Esophagus muscularis mucosa (tissue), 4 donors: ENCODE measurements around the gene KRTAP10-11. TPM values are rescaled to one million over a fixed set of nuclear protein-coding genes. Genes with fewer than 3 reads are reported as not detected.
A peak's percentile ranks its signal among the peaks of the same experiment; 100 is the strongest.

Source experiments
- DNase-seq: peaks from one replicate; pipeline ENCODE4 v3.0.0-alpha.2; 2017; ENCODE audit errors: extremely low spot score
- H3K27ac ChIP-seq, 4 donors: fragments of 200-600 bp; sonication (generic); replicated peaks in 1 of 4; 1 replicate in 3 of 4; 2 replicates in 1 of 4; pipeline ENCODE4 v1.5.1; 2016 to 2019; ENCODE audit warnings: mild to moderate bottlenecking in 1 of 4
- H3K27me3 ChIP-seq, 4 donors: fragments of 200-600 bp; sonication (generic); one replicate each; pipeline versions ENCODE4 v1.5.1 to v1.6.0; 2016 to 2019
- H3K36me3 ChIP-seq, 4 donors: fragments of 200-600 bp; sonication (generic); one replicate each; pipeline ENCODE4 v1.5.1; 2016 to 2019
- H3K4me1 ChIP-seq, 4 donors: fragments of 200-600 bp; sonication (generic); one replicate each; pipeline ENCODE4 v1.5.1; 2016 to 2019
- H3K4me3 ChIP-seq, 4 donors: fragments of 200-600 bp; sonication (generic); 1 replicate in 2 of 4; 2 replicates in 2 of 4; pipeline ENCODE4 v1.5.1; 2016 to 2019; ENCODE audit warnings: mild to moderate bottlenecking in 4 of 4, moderate library complexity in 1 of 4
- H3K9me3 ChIP-seq, 4 donors: fragments of 200-600 bp; sonication (generic); 1 replicate in 3 of 4; 2 replicates in 1 of 4; pipeline ENCODE4 v1.5.1; 2016 to 2019
- EP300 ChIP-seq: sonication (generic); formaldehyde crosslinking; IDR thresholded peaks from one replicate; pipeline ENCODE4 v1.6.1; 2017; ENCODE audit warnings: antibody characterized with exemption
- POLR2A ChIP-seq: fragments of 450-650 bp; IDR thresholded peaks from one replicate; pipeline ENCODE4 v1.6.1; 2017; ENCODE audit warnings: antibody characterized with exemption, moderate library complexity, mild to moderate bottlenecking, low read depth
- POLR2AphosphoS5 ChIP-seq, 2 donors: sonication (generic); formaldehyde crosslinking; IDR thresholded peaks; one replicate each; pipeline ENCODE4 v1.6.1; 2017; ENCODE audit warnings: antibody characterized with exemption in 2 of 2
- WGBS: methylation state at CpG from one replicate; pipeline ENCODE4 v1.1.5; 2018; 5-methylcytosine and 5-hydroxymethylcytosine counted together
- intact Hi-C: fragments of 100-400 bp; cut with DNase I; formaldehyde crosslinking; loops from one replicate; pipeline ENCODE4 v1.15.1; 2023
- total RNA-seq, 4 donors: library from RNA; depleted of rRNA; stranded (reverse); fragments of >200 nt; gene quantifications; one replicate each; pipeline versions ENCODE4 v1.1.0 to v1.2.1, GENCODE V29; 2016
- TF ChIP-seq, protein P1 (sequence below), 3 experiments: fragments of 200-600 bp in 2 of 3; fragments of 450-650 bp in 1 of 3; sonication (generic) in 2 of 3; IDR thresholded peaks; one replicate each; pipeline ENCODE4 v1.5.1; 2017 to 2019; ENCODE audit warnings: antibody characterized with exemption in 3 of 3, mild to moderate bottlenecking in 2 of 3, moderate library complexity in 1 of 3

Gene KRTAP10-11
- total RNA-seq, 4 donors from 2014 or later = not detected

DNA sequence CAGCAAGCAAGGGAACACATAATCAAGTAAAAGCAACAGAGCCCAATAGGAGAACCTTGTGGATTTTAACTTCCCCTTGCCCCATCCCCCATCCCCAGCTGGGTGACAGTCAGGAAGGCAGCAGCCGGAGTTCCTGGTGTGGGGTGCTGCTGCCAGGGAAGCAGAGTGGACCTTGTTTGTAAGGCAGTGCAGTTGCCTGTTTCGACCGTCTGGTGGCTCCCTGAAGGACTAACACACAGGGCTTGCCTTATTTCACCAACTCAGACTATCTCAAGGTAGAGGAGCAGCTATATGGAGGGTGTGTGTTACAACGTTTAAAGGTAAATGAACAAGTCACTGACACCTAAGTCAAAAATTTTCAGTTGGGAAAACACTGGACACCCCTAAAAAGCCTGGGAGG is 27.7 kb upstream of the KRTAP10-11 start:
- H3K9me3 ChIP-seq = peaks cover 0 to 15% (median 2%) of the 10 kb centered on the region in 4 donors
- H3K4me1 ChIP-seq = no peaks in the 10 kb centered on the region
- H3K36me3 ChIP-seq = no peaks in the 10 kb centered on the region
- TF ChIP-seq, protein P1, sequence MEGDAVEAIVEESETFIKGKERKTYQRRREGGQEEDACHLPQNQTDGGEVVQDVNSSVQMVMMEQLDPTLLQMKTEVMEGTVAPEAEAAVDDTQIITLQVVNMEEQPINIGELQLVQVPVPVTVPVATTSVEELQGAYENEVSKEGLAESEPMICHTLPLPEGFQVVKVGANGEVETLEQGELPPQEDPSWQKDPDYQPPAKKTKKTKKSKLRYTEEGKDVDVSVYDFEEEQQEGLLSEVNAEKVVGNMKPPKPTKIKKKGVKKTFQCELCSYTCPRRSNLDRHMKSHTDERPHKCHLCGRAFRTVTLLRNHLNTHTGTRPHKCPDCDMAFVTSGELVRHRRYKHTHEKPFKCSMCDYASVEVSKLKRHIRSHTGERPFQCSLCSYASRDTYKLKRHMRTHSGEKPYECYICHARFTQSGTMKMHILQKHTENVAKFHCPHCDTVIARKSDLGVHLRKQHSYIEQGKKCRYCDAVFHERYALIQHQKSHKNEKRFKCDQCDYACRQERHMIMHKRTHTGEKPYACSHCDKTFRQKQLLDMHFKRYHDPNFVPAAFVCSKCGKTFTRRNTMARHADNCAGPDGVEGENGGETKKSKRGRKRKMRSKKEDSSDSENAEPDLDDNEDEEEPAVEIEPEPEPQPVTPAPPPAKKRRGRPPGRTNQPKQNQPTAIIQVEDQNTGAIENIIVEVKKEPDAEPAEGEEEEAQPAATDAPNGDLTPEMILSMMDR (IDR thresholded peaks at IDR 0.05) = peak in 1 of 3 experiments; percentile 17
- TF ChIP-seq POLR2A = no peak
- peak; percentile 79 for DNase-seq
- peaks cover 0 to 32% (median 0%) of the 10 kb centered on the region in 4 donors for H3K27me3 ChIP-seq
- intact Hi-C loops = no loop called here
- H3K4me3 ChIP-seq = no peak overlapping the region
- WGBS = 13% methylated on average over 4 of the region's 4 CpGs
- no peak overlapping the region for H3K27ac ChIP-seq

- Histone ChIP-seq H3K4me3 (no peak overlapping the region), H3K27me3 (peaks cover 0 to 27% (median 0%) of the 10 kb centered on the region in 4 donors), H3K9me3 (peaks cover 0 to 19% (median 6%) of the 10 kb centered on the region in 4 donors), H3K4me1 (no peaks in the 10 kb centered on the region), H3K36me3 (no peaks in the 10 kb centered on the region), H3K27ac (no peak overlapping the region)
- intact Hi-C loops = no loop called here
- TF ChIP-seq, protein P1 (IDR thresholded peaks at IDR 0.05) = no peak
- TF ChIP-seq EP300 (no peak), POLR2AphosphoS5 (IDR thresholded peaks at IDR 0.05) (no peak), POLR2A (no peak)
- 64% methylated on average over 3 of the region's 3 CpGs for WGBS
- peak; percentile 72 for DNase-seq
These were observed 27.3 kb upstream of the KRTAP10-11 start for GRCh38 chr21:44618909-44619308.

DNA sequence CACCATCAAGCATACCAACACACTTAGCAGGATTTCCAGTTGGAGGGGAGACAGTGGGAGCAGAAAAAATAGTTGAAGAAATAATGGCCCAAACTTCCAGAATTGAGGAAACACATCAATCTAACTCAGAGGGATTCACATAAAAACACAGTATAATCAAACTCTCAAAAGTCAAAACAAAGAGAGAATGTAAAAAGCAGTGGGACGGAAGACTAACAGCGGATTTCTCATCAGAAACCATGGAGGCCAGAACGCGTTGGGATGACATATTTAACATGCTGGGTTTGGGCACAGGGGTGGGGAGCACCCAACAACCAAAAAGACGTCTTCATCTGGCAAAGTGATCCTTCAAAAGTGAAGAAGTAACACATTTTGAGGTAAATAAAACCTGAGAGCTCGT is 26.3 kb upstream of the KRTAP10-11 start:
- DNase-seq = no peak
- Histone ChIP-seq H3K27me3 (peaks cover 0 to 20% (median 0%) of the 10 kb centered on the region in 4 donors), H3K36me3 (no peaks in the 10 kb centered on the region), H3K4me1 (no peaks in the 10 kb centered on the region), H3K4me3 (no peak overlapping the region), H3K27ac (no peak overlapping the region), H3K9me3 (peaks cover 0 to 29% (median 14%) of the 10 kb centered on the region in 4 donors)
- intact Hi-C loops = no loop called here
- WGBS = 85% methylated on average over 6 of the region's 6 CpGs
- TF ChIP-seq, protein P1 (IDR thresholded peaks at IDR 0.05) = no peak
- TF ChIP-seq POLR2AphosphoS5 (IDR thresholded peaks at IDR 0.05) (no peak), POLR2A (no peak), EP300 (no peak)

DNA sequence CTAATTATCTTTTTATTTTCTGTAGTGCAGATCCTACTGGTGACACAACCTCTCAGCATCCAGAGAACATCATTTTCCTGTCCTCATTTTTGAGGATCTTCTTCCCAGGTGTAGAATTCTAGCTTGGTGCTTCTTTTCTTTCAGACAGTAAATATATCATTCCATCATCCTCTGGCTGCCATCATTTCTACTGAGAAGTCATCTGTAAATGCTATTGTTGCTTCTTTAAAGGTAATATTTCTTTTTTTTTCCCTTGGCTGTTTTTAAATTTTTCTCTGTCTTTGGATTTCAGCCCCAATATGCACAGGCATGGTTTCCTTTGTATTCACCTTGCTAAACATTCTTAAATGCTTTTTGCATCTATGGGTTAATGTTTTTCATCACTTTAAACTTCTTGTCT is 22.6 kb upstream of the KRTAP10-11 start:
- no peaks in the 10 kb centered on the region for H3K36me3 ChIP-seq
- H3K4me3 ChIP-seq = no peak overlapping the region
- no peak for TF ChIP-seq EP300
- no peak for TF ChIP-seq POLR2AphosphoS5 (IDR thresholded peaks at IDR 0.05)
- TF ChIP-seq, protein P1 (IDR thresholded peaks at IDR 0.05) = no peak
- no peak for TF ChIP-seq POLR2A
- H3K27ac ChIP-seq = no peak overlapping the region
- H3K4me1 ChIP-seq = peaks cover 0 to 5% (median 0%) of the 10 kb centered on the region in 4 donors
- no peak for DNase-seq
- peaks cover 0 to 30% (median 16%) of the 10 kb centered on the region in 4 donors for H3K9me3 ChIP-seq
- intact Hi-C loops = no loop called here
- H3K27me3 ChIP-seq = peaks cover 0 to 28% (median 0%) of the 10 kb centered on the region in 4 donors

DNA sequence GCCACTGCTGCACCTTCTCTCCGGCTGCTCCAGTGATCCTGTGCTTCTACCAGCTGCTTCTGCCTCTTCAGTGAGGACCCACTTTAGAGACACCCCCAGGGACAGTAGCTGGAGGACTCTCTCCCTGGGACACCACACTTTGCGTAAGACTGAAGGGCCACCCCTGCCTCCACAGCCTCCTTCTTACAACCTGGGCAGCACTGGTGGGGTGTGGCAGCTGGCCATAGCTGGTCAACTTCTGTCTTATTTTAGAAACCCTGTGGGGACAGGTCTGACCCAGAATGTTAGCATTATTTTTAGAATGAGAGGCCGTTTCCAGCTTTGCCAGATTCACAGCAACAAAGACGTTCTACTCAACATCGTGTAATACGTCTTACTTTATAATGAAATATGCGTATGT is 20.5 kb upstream of the KRTAP10-11 start:
- TF ChIP-seq EP300 (no peak), POLR2AphosphoS5 (IDR thresholded peaks at IDR 0.05) (no peak), POLR2A (no peak)
- TF ChIP-seq, protein P1 (IDR thresholded peaks at IDR 0.05) = no peak
- Histone ChIP-seq H3K9me3 (peaks cover 0 to 25% (median 23%) of the 10 kb centered on the region in 4 donors), H3K27me3 (peaks cover 0 to 37% (median 0%) of the 10 kb centered on the region in 4 donors), H3K4me1 (peaks cover 0 to 5% (median 0%) of the 10 kb centered on the region in 4 donors), H3K36me3 (no peaks in the 10 kb centered on the region), H3K4me3 (no peak overlapping the region), H3K27ac (no peak overlapping the region)
- 82% methylated on average over 6 of the region's 7 CpGs for WGBS
- intact Hi-C loops = no loop called here
- DNase-seq = peak; percentile 81
